HEK293T (cell line): ENCODE results near the gene KBTBD8.

Experiments
- BHLHE40 ChIP-seq: fragments of 450-650 bp; IDR thresholded peaks from 2 replicates; pipeline ENCODE4 v1.6.1; 2016; ENCODE audit warnings: mild to moderate bottlenecking, moderate library complexity, borderline replicate concordance
- ELF4 ChIP-seq: fragments of 450-650 bp; IDR thresholded peaks from 2 replicates; pipeline ENCODE4 v1.6.1; 2017; ENCODE audit warnings: antibody characterized with exemption
- FOXM1 ChIP-seq: fragments of 450-650 bp; IDR thresholded peaks from 2 replicates; pipeline ENCODE4 v1.6.1; 2017; ENCODE audit warnings: mild to moderate bottlenecking, borderline replicate concordance
- HDGF ChIP-seq: fragments of 450-650 bp; IDR thresholded peaks from 2 replicates; pipeline ENCODE4 v1.6.1; 2017; ENCODE audit warnings: antibody characterized with exemption, borderline replicate concordance
- NFRKB ChIP-seq: fragments of 450-650 bp; IDR thresholded peaks from 2 replicates; pipeline ENCODE4 v1.6.1; 2016; ENCODE audit warnings: mild to moderate bottlenecking, moderate library complexity
- SP1 ChIP-seq: fragments of 450-650 bp; IDR thresholded peaks from 2 replicates; pipeline ENCODE4 v1.6.1; 2017
- TARDBP ChIP-seq: fragments of 450-650 bp; IDR thresholded peaks from 2 replicates; pipeline ENCODE4 v1.6.1; 2016
- TF ChIP-seq, protein P1 (sequence below): fragments of 450-650 bp; IDR thresholded peaks from 2 replicates; pipeline ENCODE4 v1.6.1; 2016

DNA sequence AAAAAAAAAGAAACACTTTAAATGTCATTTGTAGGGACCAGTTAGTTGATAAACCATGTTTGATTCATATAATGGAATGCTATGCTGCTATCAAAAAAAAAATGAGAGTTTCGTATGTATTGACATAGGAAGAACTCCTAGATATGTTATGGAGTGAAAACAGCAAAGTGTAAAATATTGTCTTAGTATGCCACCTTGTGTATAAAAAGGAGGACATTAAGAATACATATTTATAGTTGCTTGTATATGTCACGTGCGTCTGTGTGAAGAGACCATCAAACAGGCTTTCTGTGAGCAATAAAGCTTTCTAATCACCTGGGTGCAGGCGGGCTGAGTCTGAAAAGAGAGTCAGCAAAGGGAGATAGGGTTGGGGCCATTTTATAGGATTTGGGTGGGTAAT, 39.5 kb downstream of the KBTBD8 start:
- no peak for TF ChIP-seq NFRKB
- no peak for TF ChIP-seq SP1
- no peak for TF ChIP-seq ELF4
- no peak for TF ChIP-seq HDGF
- TF ChIP-seq TARDBP, result no peak
- TF ChIP-seq BHLHE40, result no peak
- TF ChIP-seq, protein P1, sequence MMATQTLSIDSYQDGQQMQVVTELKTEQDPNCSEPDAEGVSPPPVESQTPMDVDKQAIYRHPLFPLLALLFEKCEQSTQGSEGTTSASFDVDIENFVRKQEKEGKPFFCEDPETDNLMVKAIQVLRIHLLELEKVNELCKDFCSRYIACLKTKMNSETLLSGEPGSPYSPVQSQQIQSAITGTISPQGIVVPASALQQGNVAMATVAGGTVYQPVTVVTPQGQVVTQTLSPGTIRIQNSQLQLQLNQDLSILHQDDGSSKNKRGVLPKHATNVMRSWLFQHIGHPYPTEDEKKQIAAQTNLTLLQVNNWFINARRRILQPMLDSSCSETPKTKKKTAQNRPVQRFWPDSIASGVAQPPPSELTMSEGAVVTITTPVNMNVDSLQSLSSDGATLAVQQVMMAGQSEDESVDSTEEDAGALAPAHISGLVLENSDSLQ, result no peak
- no peak for TF ChIP-seq FOXM1
